GM19193 (cell line): ENCODE results near the gene ZMYND11.

ENCODE experiments used
- POLR2A ChIP-seq: IDR thresholded peaks from 4 replicates; pipeline ENCODE4 v1.6.1; 2011; ENCODE audit not compliant: insufficient read depth, insufficient read length; ENCODE audit errors: extremely low read depth

Gene ZMYND11

DNA sequence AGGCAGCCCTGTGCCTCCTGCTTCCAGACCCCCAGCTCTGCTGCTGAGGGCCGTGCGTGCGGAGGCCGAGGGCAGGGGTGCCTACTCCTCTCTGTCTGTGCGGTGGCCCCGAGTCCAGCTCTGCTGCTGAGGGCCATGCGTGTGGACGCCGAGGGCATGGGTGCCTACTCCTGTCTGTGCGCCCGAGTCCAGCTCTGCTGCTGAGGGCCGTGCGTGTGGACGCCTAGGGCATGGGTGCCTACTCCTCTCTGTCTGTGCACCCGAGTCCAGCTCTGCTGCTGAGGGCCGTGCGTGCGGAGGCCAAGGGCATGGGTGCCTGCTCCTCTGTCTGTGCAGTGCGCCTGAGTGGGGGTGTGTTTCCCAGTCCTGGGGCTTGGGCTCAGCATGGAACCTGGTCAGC, 142.7 kb downstream of the ZMYND11 start:
- TF ChIP-seq POLR2A = no peak

DNA sequence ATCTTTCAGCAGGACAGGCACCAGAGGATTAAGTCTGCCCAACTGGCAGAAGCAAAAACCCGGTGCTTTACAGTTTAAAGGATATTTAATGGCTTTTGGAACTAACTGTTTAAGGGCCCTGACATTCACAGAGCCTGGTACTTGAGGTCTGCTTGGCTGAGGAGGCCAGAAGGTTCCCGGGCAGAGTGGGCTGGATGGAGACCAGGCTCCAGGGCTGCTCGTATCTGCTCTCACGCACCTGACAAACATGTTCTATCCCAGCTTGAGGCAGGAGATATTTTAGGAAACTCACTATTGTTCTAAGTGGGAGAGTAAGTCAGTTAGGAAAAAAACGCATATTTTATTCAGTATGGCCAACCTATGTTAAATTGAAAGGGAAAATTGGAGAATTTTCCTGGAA, 143.5 kb downstream of the ZMYND11 start:
- TF ChIP-seq POLR2A = no peak

DNA sequence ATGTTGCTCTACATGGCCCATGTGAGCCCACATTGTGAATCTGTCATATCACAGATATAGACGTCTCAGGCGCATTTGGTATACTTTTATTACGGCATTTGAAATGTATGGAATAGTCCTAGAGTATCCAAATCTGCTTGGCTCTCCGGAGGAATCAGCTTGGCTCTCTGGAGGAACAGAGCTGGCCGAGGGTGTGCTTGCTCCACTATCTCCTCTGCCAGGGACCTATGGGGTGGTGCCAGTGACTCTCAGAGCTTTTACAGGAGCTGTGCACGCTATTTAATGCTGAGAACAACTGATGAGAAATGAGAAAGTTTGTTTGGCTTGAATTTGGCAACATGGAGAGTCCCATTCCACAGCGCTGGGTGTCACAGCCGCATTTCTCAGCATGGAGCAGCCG, 144.0 kb downstream of the ZMYND11 start:
- no peak for TF ChIP-seq POLR2A

GRCh38 chr10:279655-280054, 144.4 kb downstream of the ZMYND11 start:
- no peak for TF ChIP-seq POLR2A

DNA sequence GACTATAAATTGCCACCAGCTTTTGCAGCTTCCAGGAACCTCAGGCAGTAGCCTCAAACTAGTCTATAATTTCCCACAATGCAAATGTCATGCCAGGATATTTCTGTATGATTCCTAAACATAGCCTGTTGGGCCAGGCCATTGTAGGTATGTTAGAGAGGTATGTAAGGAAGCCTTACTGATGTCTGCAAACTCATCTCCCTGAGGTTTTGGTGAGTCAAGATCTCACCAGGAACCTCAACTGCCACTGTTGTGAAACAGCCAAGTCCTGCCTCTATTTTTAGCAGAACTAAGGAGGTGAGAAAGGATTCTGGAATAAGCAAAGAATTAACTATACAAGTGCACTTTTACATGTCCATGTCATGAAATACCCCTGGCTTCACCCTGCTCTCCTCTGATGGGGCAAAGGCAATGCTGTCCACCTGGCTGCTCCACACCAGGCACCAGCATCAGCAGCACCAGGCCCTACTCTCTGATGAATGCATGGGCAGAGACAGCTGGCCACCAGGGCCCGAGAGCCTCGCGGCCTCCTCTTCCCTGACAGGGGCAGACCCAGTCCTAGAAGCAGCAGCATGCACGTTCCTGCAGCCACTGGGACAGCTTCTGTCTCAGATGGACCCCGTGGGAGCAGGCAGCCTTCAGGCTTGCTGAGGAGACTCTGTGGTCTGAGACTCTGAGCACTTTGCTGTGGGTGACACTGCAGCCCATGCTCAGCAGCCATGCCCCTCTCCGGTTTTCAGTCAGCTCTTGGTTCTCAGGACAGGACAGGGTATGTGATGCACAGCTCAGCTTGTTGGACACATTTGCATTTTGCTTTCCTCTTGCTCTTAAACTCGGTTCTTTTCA, 147.3 kb downstream of the ZMYND11 start:
- TF ChIP-seq POLR2A = no peak

DNA sequence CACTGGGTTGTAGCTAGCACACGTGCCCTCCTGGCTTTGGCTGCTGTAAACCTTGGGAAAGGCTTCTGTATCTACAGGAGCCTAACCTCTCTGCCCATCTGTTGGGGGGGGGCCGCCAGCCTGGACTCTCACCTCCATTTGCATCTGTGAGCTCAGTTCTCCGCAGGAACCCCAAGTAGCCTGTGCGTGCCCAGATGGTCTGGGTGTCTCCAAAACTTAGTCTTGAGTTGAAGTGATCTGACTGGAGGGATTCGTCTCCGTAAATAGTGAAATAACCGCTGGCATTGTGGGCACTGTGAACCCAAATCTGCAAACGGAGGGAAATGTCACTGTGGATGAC, 147.9 kb downstream of the ZMYND11 start:
- no peak for TF ChIP-seq POLR2A

DNA sequence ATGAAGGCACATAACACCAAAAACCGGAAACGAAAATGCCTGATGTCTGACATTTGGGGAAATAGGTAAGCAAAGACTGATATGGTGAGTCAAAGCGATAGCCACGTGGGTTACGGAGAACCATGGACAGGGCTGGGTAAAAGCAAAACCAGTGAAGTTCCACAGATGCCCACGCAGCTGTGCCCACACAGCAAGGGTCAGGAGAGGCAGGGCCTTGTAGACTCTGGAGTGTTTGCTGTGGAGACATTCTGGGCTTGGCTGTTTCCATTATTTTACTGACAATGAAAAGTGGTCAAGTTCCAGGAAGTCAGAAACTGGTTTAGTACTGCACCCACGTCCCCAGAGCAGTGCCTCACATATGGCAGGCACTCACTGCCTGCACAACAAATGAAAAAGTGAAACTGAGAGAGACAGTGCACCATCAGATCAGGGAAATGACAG, 148.7 kb downstream of the ZMYND11 start:
- no peak for TF ChIP-seq POLR2A

DNA sequence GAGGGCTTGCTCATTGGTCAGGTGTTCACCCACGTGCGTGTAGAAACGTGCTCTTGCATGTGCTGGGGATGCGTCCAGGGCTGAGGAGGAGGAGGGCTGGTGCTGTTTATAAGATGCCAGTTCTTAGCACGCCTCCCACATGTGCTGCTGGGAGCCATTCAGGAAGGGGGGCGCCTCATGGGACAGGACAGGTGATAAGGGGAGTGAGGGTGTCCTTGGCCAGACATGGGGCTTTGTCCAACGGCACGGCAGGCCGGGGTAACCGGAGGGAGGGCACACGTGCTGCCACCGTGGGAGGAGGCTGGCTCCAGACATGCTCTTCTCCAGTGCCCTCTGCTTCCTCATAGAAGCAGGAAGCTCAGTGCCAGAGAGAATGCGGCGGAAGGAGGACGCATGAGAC, 150.0 kb downstream of the ZMYND11 start:
- TF ChIP-seq POLR2A = no peak

- TF ChIP-seq POLR2A = no peak
Measured at GRCh38 chr10:287026-287709, 151.9 kb downstream of the ZMYND11 start.

GRCh38 chr10:287814-288213, 152.6 kb downstream of the ZMYND11 start:
- no peak for TF ChIP-seq POLR2A

GRCh38 chr10:288316-289200, 153.3 kb downstream of the ZMYND11 start:
- TF ChIP-seq POLR2A = no peak

GRCh38 chr10:289581-289980, 154.3 kb downstream of the ZMYND11 start:
- no peak for TF ChIP-seq POLR2A

DNA sequence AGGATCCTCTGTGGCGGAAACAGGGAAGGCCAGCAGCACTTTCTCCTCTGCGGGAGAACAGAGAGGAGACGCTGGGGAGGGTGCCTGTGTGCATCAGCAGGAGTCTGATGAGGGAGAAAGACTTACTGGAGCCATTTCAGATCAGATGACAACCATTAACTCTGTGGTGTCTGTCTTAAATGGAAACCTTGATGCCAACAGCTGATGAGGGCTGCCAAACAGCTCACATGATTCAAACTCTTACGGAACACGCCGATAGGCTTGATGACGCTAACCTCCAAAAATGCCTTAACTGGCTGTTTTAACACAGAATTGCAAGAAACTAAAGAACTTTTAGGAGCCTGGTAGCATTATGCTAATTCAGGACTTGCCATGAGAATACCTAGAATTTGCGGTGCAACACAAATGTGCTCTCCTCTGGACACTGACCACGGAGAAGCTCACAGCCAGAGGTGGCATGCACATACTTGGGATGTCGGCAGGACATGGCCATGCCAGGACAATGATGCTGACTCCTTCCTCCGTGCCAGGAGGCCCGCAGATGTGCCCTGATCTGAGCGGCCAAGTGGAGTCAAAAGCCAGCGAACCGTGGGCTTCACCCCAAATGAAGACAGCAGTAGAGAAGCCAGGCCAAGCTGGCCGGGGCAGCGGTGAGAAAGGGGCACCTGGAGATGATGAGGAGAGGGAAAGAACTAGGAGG, 154.9 kb downstream of the ZMYND11 start:
- TF ChIP-seq POLR2A = no peak

DNA sequence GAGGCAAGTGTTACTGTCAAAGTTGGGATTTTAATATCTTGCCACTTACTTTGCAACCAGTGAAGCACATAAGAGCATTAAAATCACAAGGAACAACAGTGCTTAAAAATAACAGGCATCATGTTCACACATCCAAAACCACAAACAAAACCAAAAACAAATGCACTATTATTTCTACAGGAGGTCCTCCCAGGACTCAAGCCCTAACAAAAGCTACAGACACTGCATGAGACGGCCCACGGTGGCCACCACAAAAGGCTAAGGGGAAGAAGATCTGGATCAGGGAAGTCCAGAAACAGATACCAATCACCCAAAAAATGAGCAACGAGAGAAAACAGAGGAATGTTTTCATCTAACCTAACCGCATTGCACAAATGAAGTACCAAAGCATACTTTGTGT, 158.4 kb downstream of the ZMYND11 start:
- no peak for TF ChIP-seq POLR2A

DNA sequence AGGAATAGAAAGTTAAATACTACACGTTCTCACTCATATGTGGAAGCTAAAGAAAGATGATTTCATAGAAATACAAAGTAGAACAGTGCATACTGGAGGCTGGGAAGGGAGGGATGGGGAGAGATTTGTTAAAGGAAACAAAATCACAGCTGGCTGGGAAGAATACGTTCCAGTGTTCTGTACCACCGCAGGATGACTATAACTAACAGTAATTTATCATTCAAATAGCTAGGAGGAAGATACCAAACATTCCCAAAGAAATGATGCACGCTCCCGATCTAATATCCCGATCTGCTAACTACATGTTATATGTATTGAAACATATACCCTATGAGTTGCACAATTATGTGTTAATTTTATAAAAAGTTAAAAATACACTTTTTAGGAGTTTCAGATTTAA, 162.3 kb downstream of the ZMYND11 start:
- no peak for TF ChIP-seq POLR2A
